Measurements from ENCODE around the gene OTC.

Gene OTC

DNA sequence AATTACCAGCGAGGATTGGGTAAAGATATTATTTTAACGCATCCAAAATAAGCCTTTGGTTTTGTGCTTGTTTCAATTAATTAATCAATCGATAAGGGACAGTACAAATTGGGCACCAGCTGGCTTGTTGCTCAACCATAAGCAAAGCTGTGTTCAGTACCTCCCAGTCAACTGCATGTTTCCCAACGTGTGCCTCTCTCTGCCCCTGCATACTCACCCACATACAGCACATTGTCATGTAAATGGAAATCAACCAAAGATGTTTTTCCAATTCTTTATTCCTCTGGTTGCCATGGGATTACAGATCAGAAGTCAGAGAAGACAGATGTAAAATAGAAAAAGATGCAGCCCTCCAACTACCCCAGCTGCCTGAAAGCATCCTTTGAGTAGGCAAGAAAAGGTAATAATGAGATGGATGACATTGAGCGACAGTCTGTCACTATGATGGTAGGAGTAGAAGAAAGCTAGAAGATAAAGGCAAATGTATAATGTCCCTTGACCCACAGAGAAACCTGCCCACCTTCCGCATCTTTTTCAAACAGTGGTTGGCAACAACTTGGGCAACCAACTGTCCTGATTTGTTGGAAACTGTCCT lies 116.3 kb downstream of the OTC start:
- no peak for DNase-seq
